ENCODE data around the gene NSG1. TPM values are rescaled to one million over a fixed set of nuclear protein-coding genes. Genes with fewer than 3 reads are reported as not detected.

Gene NSG1
- total RNA-seq, 1 experiment from 2014 or later = not detected

- H3K4me1 ChIP-seq (replicated peaks; ENCODE audit: insufficient read depth) = no peaks in the 10 kb centered on the region
- H3K79me2 ChIP-seq (ENCODE audit: low read depth) = no peaks in the 10 kb centered on the region
- H3K27ac ChIP-seq = no peak overlapping the region
- no peaks in the 10 kb centered on the region for H3K36me3 ChIP-seq (ENCODE audit: low read depth)
- no TSS peak for BruUV-seq (replicated peaks)
- no peak for TF ChIP-seq EZH2 (IDR thresholded peaks at IDR 0.05; ENCODE audit: low read depth)
- no peak for TF ChIP-seq CTCF (conservative IDR thresholded peaks at IDR 0.05)
- ChIA-PET POLR2A (ENCODE audit: unreplicated experiment) (no interaction called here), CTCF (no interaction called here)
- H3K9me2 ChIP-seq (ENCODE audit: insufficient read depth) = no peaks in the 10 kb centered on the region
- DNase-seq = no peak
- H4K20me1 ChIP-seq (ENCODE audit: insufficient read depth) = no peaks in the 10 kb centered on the region
- H3K9me3 ChIP-seq (ENCODE audit: insufficient read depth, low read depth) = no peaks in the 10 kb centered on the region
- H3K27me3 ChIP-seq (ENCODE audit: insufficient read depth, low read depth) = no peaks in the 10 kb centered on the region; the same call in 1 of the 2 replicates
- no peak overlapping the region for H3K4me2 ChIP-seq
- no peak overlapping the region for H2AFZ ChIP-seq
- intact Hi-C loops (cut with micrococcal nuclease; ENCODE audit: unreplicated experiment) = no loop called here
- no peaks in the 10 kb centered on the region for H3F3A ChIP-seq (ENCODE audit: insufficient read depth, low read depth)
- no peak overlapping the region for H3K4me3 ChIP-seq
These were observed 26.9 kb downstream of the NSG1 start for GRCh38 chr4:4413806-4414205.

- no peak overlapping the region for H3K27ac ChIP-seq
- no peaks in the 10 kb centered on the region for H3K79me2 ChIP-seq (ENCODE audit: low read depth)
- H3K9me2 ChIP-seq (ENCODE audit: insufficient read depth) = no peaks in the 10 kb centered on the region
- intact Hi-C loops (cut with micrococcal nuclease; ENCODE audit: unreplicated experiment) = no loop called here
- no peaks in the 10 kb centered on the region for H3F3A ChIP-seq (ENCODE audit: insufficient read depth, low read depth)
- H3K27me3 ChIP-seq (ENCODE audit: insufficient read depth, low read depth) = no peaks in the 10 kb centered on the region
- CTCF ChIA-PET = no interaction called here
- H3K4me3 ChIP-seq = no peak overlapping the region
- H4K20me1 ChIP-seq (ENCODE audit: insufficient read depth) = no peaks in the 10 kb centered on the region
- no peak for TF ChIP-seq CTCF (conservative IDR thresholded peaks at IDR 0.05)
- TF ChIP-seq EZH2 (IDR thresholded peaks at IDR 0.05; ENCODE audit: low read depth) = no peak
- no peak for DNase-seq
- H2AFZ ChIP-seq = no peak overlapping the region
- BruUV-seq (replicated peaks) = no TSS peak
- no peak overlapping the region for H3K4me2 ChIP-seq
- no peaks in the 10 kb centered on the region for H3K36me3 ChIP-seq (ENCODE audit: low read depth)
- no peaks in the 10 kb centered on the region for H3K9me3 ChIP-seq (ENCODE audit: insufficient read depth, low read depth)
- POLR2A ChIA-PET (ENCODE audit: unreplicated experiment) = no interaction called here
- no peaks in the 10 kb centered on the region for H3K4me1 ChIP-seq (replicated peaks; ENCODE audit: insufficient read depth)
These were observed 28.4 kb downstream of the NSG1 start for GRCh38 chr4:4415107-4415805.

- Histone ChIP-seq H3K9me2 (ENCODE audit: insufficient read depth) (no peaks in the 10 kb centered on the region), H3K36me3 (ENCODE audit: low read depth) (no peaks in the 10 kb centered on the region), H2AFZ (no peak overlapping the region), H3K4me3 (no peak overlapping the region), H3K27me3 (ENCODE audit: insufficient read depth, low read depth) (no peaks in the 10 kb centered on the region), H3K27ac (no peak overlapping the region), H4K20me1 (ENCODE audit: insufficient read depth) (no peaks in the 10 kb centered on the region), H3K4me2 (no peak overlapping the region), H3K79me2 (ENCODE audit: low read depth) (no peaks in the 10 kb centered on the region), H3K9me3 (ENCODE audit: insufficient read depth, low read depth) (no peaks in the 10 kb centered on the region), H3F3A (ENCODE audit: insufficient read depth, low read depth) (no peaks in the 10 kb centered on the region), H3K4me1 (replicated peaks; ENCODE audit: insufficient read depth) (no peaks in the 10 kb centered on the region)
- no peak for DNase-seq
- no TSS peak for BruUV-seq (replicated peaks)
- no peak for TF ChIP-seq CTCF (conservative IDR thresholded peaks at IDR 0.05)
- TF ChIP-seq EZH2 (IDR thresholded peaks at IDR 0.05; ENCODE audit: low read depth) = no peak
- intact Hi-C loops (cut with micrococcal nuclease; ENCODE audit: unreplicated experiment) = no loop called here
- CTCF ChIA-PET = interaction anchor here (0.5 to 0.7 kb wide), 2 partner anchors 152 to 164 kb away, joined by 3 to 6 read pairs; no protein-coding TSS in a partner anchor
- POLR2A ChIA-PET (ENCODE audit: unreplicated experiment) = no interaction called here
These were observed 29.2 kb downstream of the NSG1 start for GRCh38 chr4:4415806-4416805.
